ENCODE results near the gene EGFL7.

The EGFL7 gene

GRCh38 chr9:136662656-136663581 lies at the start of gene EGFL7:
Gene EGFL7 (plus strand): TSS chr9:136662916. CDS start chr9:136668283, 5,367 bp downstream.
- no peak for DNase-seq

- no peak for DNase-seq
These were observed 48.8 kb upstream of the EGFL7 start for GRCh38 chr9:136613824-136614371.

GRCh38 chr9:136614372-136614922 lies 48.3 kb upstream of the EGFL7 start:
- no peak for DNase-seq

GRCh38 chr9:136614967-136615623 lies 47.6 kb upstream of the EGFL7 start:
- no peak for DNase-seq

GRCh38 chr9:136615631-136616306 lies 46.9 kb upstream of the EGFL7 start:
- DNase-seq, result no peak

GRCh38 chr9:136616307-136616635 lies 46.4 kb upstream of the EGFL7 start:
- no peak for DNase-seq

GRCh38 chr9:136616948-136617695 lies 45.6 kb upstream of the EGFL7 start:
- no peak for DNase-seq

GRCh38 chr9:136617746-136618579 lies 44.8 kb upstream of the EGFL7 start:
- DNase-seq, result no peak

GRCh38 chr9:136618580-136619547 lies 43.9 kb upstream of the EGFL7 start:
- DNase-seq, result no peak

- DNase-seq, result no peak
These were observed 42.8 kb upstream of the EGFL7 start for GRCh38 chr9:136619742-136620440.

GRCh38 chr9:136620441-136621018 lies 42.2 kb upstream of the EGFL7 start:
- DNase-seq, result no peak

GRCh38 chr9:136621019-136621733 lies 41.5 kb upstream of the EGFL7 start:
- peak; percentile 78 for DNase-seq

GRCh38 chr9:136621734-136622093 lies 41.0 kb upstream of the EGFL7 start:
- peak; percentile 69 for DNase-seq

- DNase-seq, result no peak
These were observed 40.2 kb upstream of the EGFL7 start for GRCh38 chr9:136622538-136622948.

GRCh38 chr9:136623016-136623841 lies 39.5 kb upstream of the EGFL7 start:
- DNase-seq, result no peak

- DNase-seq, result peak; percentile 87
These were observed 38.9 kb upstream of the EGFL7 start for GRCh38 chr9:136623842-136624183.

GRCh38 chr9:136624184-136624951 lies 38.3 kb upstream of the EGFL7 start:
- DNase-seq, result peak; percentile 59
